GM19239 (cell line): ENCODE results near the gene PCDHAC2.

Experiments used
- DNase-seq: peaks from one replicate; pipeline ENCODE4 v3.0.0; 2011; ENCODE audit warnings: low spot score; ENCODE audit not compliant: insufficient read length
- FAIRE-seq: peaks from 2 replicates; lab custom pipeline; 2011; peaks lifted over from hg19 to GRCh38; lab: Jason Lieb, UNC

The PCDHAC2 gene

GRCh38 chr5:140966293-140967225 lies at the start of gene PCDHAC2:
Gene PCDHAC2 (plus strand): TSS chr5:140966476. CDS start chr5:140966767, 291 bp downstream.
- no peak for FAIRE-seq
- DNase-seq, result no peak

GRCh38 chr5:140923601-140924000 lies 42.7 kb upstream of the PCDHAC2 start:
- no peak for FAIRE-seq
- no peak for DNase-seq

- DNase-seq (no peak), FAIRE-seq (no peak)
These were observed 40.4 kb upstream of the PCDHAC2 start, which contains the start of gene PCDHAC1 for GRCh38 chr5:140925806-140926442. Gene PCDHAC1 (plus strand): TSS chr5:140926299. CDS start chr5:140926893, 594 bp downstream.

GRCh38 chr5:140926443-140927227 lies 39.6 kb upstream of the PCDHAC2 start:
- DNase-seq (no peak), FAIRE-seq (no peak)

- FAIRE-seq (no peak), DNase-seq (no peak)
These were observed 39.1 kb upstream of the PCDHAC2 start for GRCh38 chr5:140927228-140927573.

- no peak for FAIRE-seq
- DNase-seq, result no peak
These were observed 31.2 kb upstream of the PCDHAC2 start for GRCh38 chr5:140934964-140935606.

GRCh38 chr5:140946578-140946977 lies 19.7 kb upstream of the PCDHAC2 start:
- FAIRE-seq (no peak), DNase-seq (no peak)

GRCh38 chr5:140951636-140952035 lies 14.6 kb upstream of the PCDHAC2 start:
- FAIRE-seq, result no peak

GRCh38 chr5:140953234-140953633 lies 13.0 kb upstream of the PCDHAC2 start:
- FAIRE-seq (no peak), DNase-seq (no peak)

More at GRCh38 chr5:140951636-140952035, 14.6 kb upstream of the PCDHAC2 start:
- DNase-seq, result no peak

GRCh38 chr5:140962190-140962589 lies 4.1 kb upstream of the PCDHAC2 start:
- FAIRE-seq (no peak), DNase-seq (no peak)

- no peak for FAIRE-seq
- no peak for DNase-seq
These were observed 1.9 kb upstream of the PCDHAC2 start for GRCh38 chr5:140964356-140964755.

GRCh38 chr5:140965905-140966292 lies 377 bp upstream of the PCDHAC2 start:
- DNase-seq (no peak), FAIRE-seq (no peak)

GRCh38 chr5:140967226-140967893 lies 1.1 kb downstream of the PCDHAC2 start:
- FAIRE-seq, result no peak

GRCh38 chr5:140969880-140970279 lies 3.6 kb downstream of the PCDHAC2 start:
- FAIRE-seq, result no peak

More at GRCh38 chr5:140967226-140967893, 1.1 kb downstream of the PCDHAC2 start:
- no peak for DNase-seq

GRCh38 chr5:140973550-140973949 lies 7.3 kb downstream of the PCDHAC2 start:
- FAIRE-seq, result no peak
- DNase-seq, result no peak

More at GRCh38 chr5:140969880-140970279, 3.6 kb downstream of the PCDHAC2 start:
- DNase-seq, result no peak

GRCh38 chr5:140977003-140977402 lies 10.7 kb downstream of the PCDHAC2 start:
- FAIRE-seq (no peak), DNase-seq (no peak)

GRCh38 chr5:140978260-140978659 lies 12.0 kb downstream of the PCDHAC2 start:
- DNase-seq (no peak), FAIRE-seq (no peak)

GRCh38 chr5:140978983-140979382 lies 12.7 kb downstream of the PCDHAC2 start:
- FAIRE-seq (no peak), DNase-seq (no peak)

GRCh38 chr5:140982083-140982716 lies 15.9 kb downstream of the PCDHAC2 start:
- FAIRE-seq, result no peak
- DNase-seq, result no peak
